B cell (primary cell): ENCODE measurements around the gene MTCL3.

Experiments
- ATAC-seq: fragments of 200-7000 bp; cut with Tn5 transposase; one replicate; pipeline ENCODE4 v1.10.0; 2021; ENCODE audit warnings: low read depth, mild to moderate bottlenecking, moderate number of reproducible peaks, moderate library complexity
- CTCF ChIA-PET: fragments of 350-600 bp; sonication (Branson Sonifier 250); formaldehyde crosslinking; loops from one replicate; lab custom pipeline; 2021; ENCODE audit warnings: antibody characterized with exemption, inconsistent platforms; lab: Charles Lee
- POLR2A ChIA-PET: fragments of 350-600 bp; sonication (Branson Sonifier 250); formaldehyde crosslinking; loops from one replicate; lab custom pipeline; 2021; ENCODE audit warnings: antibody characterized with exemption; lab: Charles Lee
- DNase-seq: peaks from one replicate; pipeline ENCODE4 v3.0.0; 2013
- H2AFZ ChIP-seq: 2 replicates; pipeline ENCODE4 v1.6.1; 2012; ENCODE audit warnings: mild to moderate bottlenecking, low read depth, low read length; ENCODE audit not compliant: insufficient read depth, poor library complexity, severe bottlenecking
- H3K27ac ChIP-seq, 2 donors: 1 replicate in 1 of 2; 2 replicates in 1 of 2; pipeline ENCODE4 v1.5.1; 2012 to 2013; ENCODE audit warnings: low read length in 2 of 2, mild to moderate bottlenecking in 2 of 2, moderate library complexity in 1 of 2
- H3K27me3 ChIP-seq, 4 experiments: fragments of 200-600 bp in 1 of 4; sonication (generic) in 1 of 4; replicated peaks in 1 of 4; 1 replicate in 2 of 4; 2 replicates in 2 of 4; pipeline versions ENCODE4 v1.6.1 to v1.7.0; 2013 to 2016; ENCODE audit warnings: low read length in 3 of 4, mild to moderate bottlenecking in 2 of 4, mixed read lengths in 1 of 4, moderate library complexity in 1 of 4; ENCODE audit not compliant: insufficient read depth in 4 of 4, control insufficient read depth in 3 of 4; ENCODE audit errors: control extremely low read depth in 1 of 4
- H3K36me3 ChIP-seq, 2 experiments: replicated peaks in 1 of 2; 1 replicate in 1 of 2; 2 replicates in 1 of 2; pipeline versions ENCODE4 v1.6.1 to v1.7.1; 2013; ENCODE audit warnings: low read length in 1 of 2; ENCODE audit not compliant: insufficient read depth in 2 of 2, control insufficient read depth in 1 of 2; ENCODE audit errors: control extremely low read depth in 1 of 2, extremely low read depth in 1 of 2
- H3K4me1 ChIP-seq, 2 donors: fragments of 200-600 bp in 1 of 2; sonication (generic) in 1 of 2; 1 replicate in 1 of 2; 2 replicates in 1 of 2; pipeline versions ENCODE4 v1.5.1 to v1.6.1; 2013 to 2017; ENCODE audit warnings: low read length in 2 of 2; ENCODE audit not compliant: control insufficient read depth in 2 of 2, insufficient read depth in 2 of 2
- H3K4me2 ChIP-seq: replicated peaks from 2 replicates; pipeline ENCODE3; 2012; ENCODE audit warnings: mild to moderate bottlenecking, low read depth, low read length; ENCODE audit not compliant: poor library complexity, severe bottlenecking
- H3K4me3 ChIP-seq, 5 experiments: fragments of 200-600 bp in 1 of 5; sonication (generic) in 1 of 5; 1 replicate in 3 of 5; 2 replicates in 2 of 5; pipeline versions ENCODE4 v1.5.1 to v1.7.0; 2011 to 2016; ENCODE audit warnings: low read length in 4 of 5, mild to moderate bottlenecking in 4 of 5, low read depth in 2 of 5, control low read depth in 1 of 5, moderate library complexity in 1 of 5; ENCODE audit not compliant: insufficient read depth in 1 of 5; ENCODE audit errors: control extremely low read depth in 1 of 5, extremely low read depth in 1 of 5
- H3K79me2 ChIP-seq: fragments of 200-600 bp; sonication (generic); one replicate; pipeline ENCODE4 v1.6.0; 2016; ENCODE audit warnings: low read length; ENCODE audit not compliant: control insufficient read depth, insufficient read depth
- H3K9ac ChIP-seq: fragments of 200-600 bp; sonication (generic); 2 replicates; pipeline ENCODE4 v1.6.1; 2017; ENCODE audit warnings: mild to moderate bottlenecking, low read length, moderate library complexity
- H3K9me3 ChIP-seq, 3 donors: one replicate each; pipeline versions ENCODE4 v1.6.1 to v1.7.1; 2013; ENCODE audit warnings: low read length in 2 of 3; ENCODE audit not compliant: control insufficient read depth in 2 of 3, insufficient read depth in 1 of 3; ENCODE audit errors: control extremely low read depth in 1 of 3
- H4K20me1 ChIP-seq: 2 replicates; pipeline ENCODE4 v1.6.0; 2012; ENCODE audit warnings: mild to moderate bottlenecking, low read length; ENCODE audit not compliant: insufficient read depth, control insufficient read depth, poor library complexity, severe bottlenecking
- H3K27ac Mint-ChIP-seq: one replicate; pipeline ENCODE4 v1.8.0; 2021; ENCODE audit warnings: mixed read lengths
- H3K27me3 Mint-ChIP-seq: one replicate; pipeline ENCODE4 v1.8.0; 2021; ENCODE audit warnings: mixed read lengths
- H3K4me1 Mint-ChIP-seq: one replicate; pipeline ENCODE4 v1.8.0; 2021; ENCODE audit warnings: mixed read lengths
- H3K4me3 Mint-ChIP-seq: one replicate; pipeline ENCODE4 v1.8.0; 2021; ENCODE audit warnings: mixed read lengths
- H3K9me3 Mint-ChIP-seq: one replicate; pipeline ENCODE4 v1.8.0; 2022; ENCODE audit warnings: mixed read lengths; ENCODE audit not compliant: insufficient read depth
- EZH2 ChIP-seq: IDR thresholded peaks from 2 replicates; pipeline ENCODE4 v1.6.1; 2012; ENCODE audit warnings: borderline replicate concordance, low read depth, mild to moderate bottlenecking, moderate library complexity, low read length; ENCODE audit not compliant: insufficient read depth, poor library complexity, severe bottlenecking
- WGBS: methylation state at CpG from one replicate; pipeline ENCODE4 v1.1.5; 2013; ENCODE audit warnings: missing lambda C conversion rate; ENCODE audit not compliant: insufficient coverage; 5-methylcytosine and 5-hydroxymethylcytosine counted together
- intact Hi-C: fragments of 100-400 bp; cut with micrococcal nuclease; formaldehyde crosslinking; loops from one replicate; pipeline ENCODE4 v1.10.0; 2022
- TF ChIP-seq, protein P1 (sequence below): fragments of 200-600 bp; IDR thresholded peaks from one replicate; pipeline ENCODE4 v1.8.0; 2022; ENCODE audit warnings: antibody characterized with exemption, mild to moderate bottlenecking

Gene MTCL3

DNA sequence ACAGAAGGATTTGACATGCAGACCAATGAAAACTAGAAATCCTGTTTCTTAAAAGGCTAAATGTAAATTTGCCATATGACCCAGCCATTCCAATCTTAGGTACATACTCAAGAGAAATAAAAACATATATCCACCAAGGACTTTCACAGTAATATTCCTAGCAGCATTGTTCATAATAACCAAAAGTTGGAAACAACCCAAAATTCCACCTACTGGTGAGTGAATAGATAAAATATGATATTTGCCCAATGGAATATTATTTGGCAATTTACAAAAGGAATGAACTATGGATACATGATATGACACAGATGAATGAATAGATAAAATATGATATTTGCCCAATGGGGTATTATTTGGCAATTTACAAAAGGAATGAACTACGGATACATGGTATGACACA lies 22.7 kb downstream of the MTCL3 start:
- no peaks in the 10 kb centered on the region for H3K4me1 ChIP-seq
- H2AFZ ChIP-seq, result no peak overlapping the region
- no peak overlapping the region for H3K9ac ChIP-seq
- H3K27me3 ChIP-seq, result no peaks in the 10 kb centered on the region
- H3K9me3 Mint-ChIP-seq, result no peaks in the 10 kb centered on the region
- H3K4me1 Mint-ChIP-seq, result no peaks in the 10 kb centered on the region
- no peaks in the 10 kb centered on the region for H3K36me3 ChIP-seq
- peaks cover 16% of the 10 kb centered on the region for H3K27me3 Mint-ChIP-seq
- no CpG with 5 or more reads among the region's 1 CpG for WGBS
- H3K4me2 ChIP-seq, result no peak overlapping the region
- ChIA-PET CTCF (no interaction called here), POLR2A (no interaction called here)
- no peaks in the 10 kb centered on the region for H3K79me2 ChIP-seq
- intact Hi-C loops, result no loop called here
- no peak overlapping the region for H3K4me3 Mint-ChIP-seq
- TF ChIP-seq, protein P1, sequence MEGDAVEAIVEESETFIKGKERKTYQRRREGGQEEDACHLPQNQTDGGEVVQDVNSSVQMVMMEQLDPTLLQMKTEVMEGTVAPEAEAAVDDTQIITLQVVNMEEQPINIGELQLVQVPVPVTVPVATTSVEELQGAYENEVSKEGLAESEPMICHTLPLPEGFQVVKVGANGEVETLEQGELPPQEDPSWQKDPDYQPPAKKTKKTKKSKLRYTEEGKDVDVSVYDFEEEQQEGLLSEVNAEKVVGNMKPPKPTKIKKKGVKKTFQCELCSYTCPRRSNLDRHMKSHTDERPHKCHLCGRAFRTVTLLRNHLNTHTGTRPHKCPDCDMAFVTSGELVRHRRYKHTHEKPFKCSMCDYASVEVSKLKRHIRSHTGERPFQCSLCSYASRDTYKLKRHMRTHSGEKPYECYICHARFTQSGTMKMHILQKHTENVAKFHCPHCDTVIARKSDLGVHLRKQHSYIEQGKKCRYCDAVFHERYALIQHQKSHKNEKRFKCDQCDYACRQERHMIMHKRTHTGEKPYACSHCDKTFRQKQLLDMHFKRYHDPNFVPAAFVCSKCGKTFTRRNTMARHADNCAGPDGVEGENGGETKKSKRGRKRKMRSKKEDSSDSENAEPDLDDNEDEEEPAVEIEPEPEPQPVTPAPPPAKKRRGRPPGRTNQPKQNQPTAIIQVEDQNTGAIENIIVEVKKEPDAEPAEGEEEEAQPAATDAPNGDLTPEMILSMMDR, result no peak
- no peak for TF ChIP-seq EZH2
- H3K9me3 ChIP-seq, result no peaks in the 10 kb centered on the region
- no peak for DNase-seq
- no peaks in the 10 kb centered on the region for H4K20me1 ChIP-seq
- H3K27ac Mint-ChIP-seq, result no peak overlapping the region
- ATAC-seq, result no peak
- no peak overlapping the region for H3K4me3 ChIP-seq
- H3K27ac ChIP-seq, result no peak overlapping the region

DNA sequence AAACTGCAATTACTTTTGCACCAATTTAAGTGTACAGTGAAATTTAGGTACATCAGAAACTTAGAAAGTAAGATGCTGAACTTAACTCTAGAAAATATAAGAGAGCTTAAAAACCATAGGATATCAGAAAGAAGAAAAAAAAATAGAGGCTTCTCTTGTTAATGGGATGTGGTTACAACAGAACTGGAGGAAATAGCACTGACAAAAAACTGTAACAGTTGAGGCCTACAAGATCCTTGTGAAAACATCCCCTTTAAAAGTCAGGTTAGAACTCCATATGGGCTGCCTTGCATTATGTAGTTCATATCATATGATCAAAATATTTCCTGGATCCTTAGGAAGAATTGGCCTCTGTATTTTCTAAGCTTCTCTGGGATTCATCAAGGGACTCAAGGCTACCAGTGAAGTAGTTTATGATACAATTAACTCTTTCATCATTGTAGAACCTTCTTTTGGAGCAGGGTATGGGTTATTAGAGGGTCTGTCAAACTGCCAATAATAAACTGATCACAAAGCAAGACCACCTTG lies 24.8 kb downstream of the MTCL3 start:
- Mint-ChIP-seq H3K4me3 (no peak overlapping the region), H3K4me1 (no peaks in the 10 kb centered on the region), H3K9me3 (no peaks in the 10 kb centered on the region), H3K27me3 (peaks cover 10% of the 10 kb centered on the region), H3K27ac (no peak overlapping the region)
- ChIA-PET POLR2A (no interaction called here), CTCF (no interaction called here)
- no peaks in the 10 kb centered on the region for H3K9me3 ChIP-seq
- no peaks in the 10 kb centered on the region for H3K27me3 ChIP-seq
- H2AFZ ChIP-seq, result no peak overlapping the region
- no peak overlapping the region for H3K4me3 ChIP-seq
- H3K27ac ChIP-seq, result no peak overlapping the region
- ATAC-seq (no peak), DNase-seq (no peak)
- no peak overlapping the region for H3K4me2 ChIP-seq
- no peaks in the 10 kb centered on the region for H4K20me1 ChIP-seq
- no peaks in the 10 kb centered on the region for H3K4me1 ChIP-seq
- TF ChIP-seq, protein P1, result no peak
- TF ChIP-seq EZH2, result no peak
- no peak overlapping the region for H3K9ac ChIP-seq
- intact Hi-C loops, result no loop called here
- no peaks in the 10 kb centered on the region for H3K79me2 ChIP-seq
- H3K36me3 ChIP-seq, result no peaks in the 10 kb centered on the region
